ENCODE results near the gene FRMD5.
"Not testable (repeated sequence)": the region's sequence is repeated elsewhere in the genome, so short reads cannot be mapped to it uniquely, and the experiment has no call there.

FRMD5 gene

DNA sequence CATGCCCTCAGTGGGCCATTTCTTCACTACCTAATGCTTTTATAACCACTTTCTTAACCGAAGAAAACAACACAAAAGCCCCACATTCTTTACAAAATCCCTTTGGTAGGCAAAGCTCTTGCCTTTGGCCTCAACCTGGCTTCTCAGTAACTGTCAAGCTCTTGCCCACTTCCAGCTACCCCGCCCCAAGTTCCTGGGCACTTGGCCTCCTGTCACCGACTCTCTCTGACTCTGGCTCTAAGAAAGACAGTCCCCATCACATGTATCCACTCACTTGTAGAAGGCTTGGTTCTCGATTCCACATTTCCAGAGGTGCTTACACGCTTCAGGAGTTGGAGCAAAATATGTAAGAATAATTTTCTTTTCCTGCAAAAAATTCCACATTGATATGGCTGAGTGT lies 307.2 kb downstream of the FRMD5 start:
- DNase-seq (ENCODE audit: low spot score), result no peak

DNA sequence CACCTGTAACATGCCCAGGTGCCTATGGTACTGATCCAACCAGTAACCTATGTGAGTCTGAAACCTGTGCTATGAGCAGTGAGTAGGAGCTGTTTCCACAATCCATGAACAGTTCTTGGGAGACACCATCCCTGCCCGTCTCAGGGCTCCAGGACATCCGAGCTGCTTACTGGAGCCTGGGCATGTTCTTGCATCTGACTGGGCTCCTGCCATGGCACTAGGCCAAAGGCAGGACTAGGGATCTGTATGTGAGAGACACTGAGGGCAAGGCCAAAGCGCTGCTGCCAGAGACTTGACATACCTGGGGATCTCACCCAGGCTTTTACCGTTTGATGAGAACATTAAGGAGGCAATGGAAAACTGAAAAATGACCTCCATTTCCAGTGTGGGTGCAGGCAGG lies 308.5 kb downstream of the FRMD5 start:
- no peak for DNase-seq (ENCODE audit: low spot score)

DNA sequence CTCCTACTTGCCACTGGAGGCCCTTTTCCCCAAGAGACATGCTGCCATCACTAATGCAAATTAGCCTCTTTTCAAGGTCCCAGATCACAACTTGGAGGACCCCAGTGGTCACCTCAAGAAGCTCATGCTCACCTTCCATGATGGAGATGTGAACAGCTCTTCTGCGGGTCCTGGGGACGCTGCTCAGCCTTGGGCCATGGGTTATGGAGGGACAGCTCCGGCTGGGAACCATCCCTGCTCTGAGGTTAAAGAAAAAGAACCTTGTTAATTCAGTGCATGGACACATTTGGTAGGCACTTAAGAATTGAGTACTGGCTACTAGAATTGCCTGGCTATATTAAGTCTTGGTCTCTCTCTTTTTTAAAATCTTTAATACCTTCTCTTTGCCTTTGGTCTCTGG lies 311.5 kb downstream of the FRMD5 start:
- no peak for DNase-seq (ENCODE audit: low spot score)

DNA sequence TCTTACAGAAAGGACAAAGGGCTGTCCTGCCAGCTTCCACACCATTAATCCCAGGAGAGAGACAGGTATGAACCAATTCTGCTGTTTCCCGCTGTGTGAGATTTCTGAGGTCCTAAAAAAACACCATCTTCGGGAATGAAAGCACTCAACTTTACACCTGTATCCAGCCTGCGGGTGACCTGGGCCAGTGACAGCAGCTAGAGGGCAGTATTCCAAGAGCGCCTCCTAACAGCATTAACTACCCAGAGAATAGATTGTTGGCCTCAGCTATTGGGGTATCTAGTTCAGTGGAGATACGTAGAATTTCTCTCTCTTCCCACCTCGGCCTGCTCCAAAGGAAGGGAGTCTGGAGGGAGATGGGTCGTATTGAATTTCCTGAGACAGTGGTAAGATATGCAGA lies 313.1 kb downstream of the FRMD5 start:
- DNase-seq (ENCODE audit: low spot score), result no peak

DNA sequence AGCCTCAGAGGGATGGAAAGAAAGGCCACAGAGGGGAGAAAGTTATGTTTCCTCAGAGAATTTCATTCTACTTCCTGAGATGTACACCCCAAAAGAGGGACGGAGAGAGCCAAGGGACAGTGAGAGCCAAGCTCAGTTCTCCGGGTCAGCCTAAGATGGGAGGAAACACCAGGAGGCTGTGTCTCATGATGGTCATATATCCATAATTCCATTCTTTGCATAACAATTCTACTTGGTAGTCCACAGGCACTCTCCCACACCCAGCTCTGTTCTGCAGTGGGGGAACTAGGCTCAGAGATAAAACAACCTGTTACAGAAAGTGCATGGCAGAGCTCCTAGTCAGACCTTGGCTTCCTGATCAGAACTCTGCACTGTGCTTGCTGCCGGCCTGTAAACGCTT lies 313.8 kb downstream of the FRMD5 start:
- DNase-seq (ENCODE audit: low spot score), result no peak

DNA sequence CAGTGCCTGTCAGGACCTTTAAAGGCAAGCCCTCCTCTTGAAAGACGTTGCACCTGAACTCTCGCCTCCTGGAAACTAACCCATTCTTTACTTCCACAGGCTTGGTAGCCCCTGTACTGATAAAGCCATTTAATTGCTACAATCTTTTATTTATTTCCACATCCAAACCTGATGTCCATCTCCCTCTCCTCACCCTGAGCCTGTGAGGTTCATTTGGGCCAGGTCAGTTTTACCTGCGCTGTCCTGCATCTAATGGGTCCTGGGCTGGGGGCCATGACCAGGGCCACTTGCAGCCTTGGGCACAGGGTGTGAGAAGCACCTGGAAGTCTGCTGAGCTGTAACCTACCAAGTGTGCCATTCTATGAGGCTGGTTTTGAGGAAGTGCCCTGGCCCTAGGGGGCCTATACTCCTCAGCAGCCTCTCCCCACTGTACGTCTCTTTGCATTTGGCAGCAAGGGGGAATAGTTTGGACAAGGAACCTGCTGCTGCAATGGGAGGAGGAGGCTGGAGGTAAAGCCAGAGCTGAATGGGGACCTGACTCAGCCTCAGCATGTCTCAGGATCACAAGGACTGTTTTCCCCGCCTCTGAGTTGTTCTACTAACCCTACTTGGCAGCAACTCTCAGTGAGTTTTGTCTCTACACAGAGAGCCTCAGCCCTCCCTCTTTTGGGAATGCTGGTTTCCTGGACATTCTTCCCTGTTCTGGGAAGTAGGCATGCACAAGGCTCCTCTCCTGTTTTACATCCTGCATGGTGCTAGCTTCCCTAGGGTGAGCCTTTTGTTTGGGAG lies 314.5 kb downstream of the FRMD5 start:
- DNase-seq (ENCODE audit: low spot score), result peak; percentile 21

DNA sequence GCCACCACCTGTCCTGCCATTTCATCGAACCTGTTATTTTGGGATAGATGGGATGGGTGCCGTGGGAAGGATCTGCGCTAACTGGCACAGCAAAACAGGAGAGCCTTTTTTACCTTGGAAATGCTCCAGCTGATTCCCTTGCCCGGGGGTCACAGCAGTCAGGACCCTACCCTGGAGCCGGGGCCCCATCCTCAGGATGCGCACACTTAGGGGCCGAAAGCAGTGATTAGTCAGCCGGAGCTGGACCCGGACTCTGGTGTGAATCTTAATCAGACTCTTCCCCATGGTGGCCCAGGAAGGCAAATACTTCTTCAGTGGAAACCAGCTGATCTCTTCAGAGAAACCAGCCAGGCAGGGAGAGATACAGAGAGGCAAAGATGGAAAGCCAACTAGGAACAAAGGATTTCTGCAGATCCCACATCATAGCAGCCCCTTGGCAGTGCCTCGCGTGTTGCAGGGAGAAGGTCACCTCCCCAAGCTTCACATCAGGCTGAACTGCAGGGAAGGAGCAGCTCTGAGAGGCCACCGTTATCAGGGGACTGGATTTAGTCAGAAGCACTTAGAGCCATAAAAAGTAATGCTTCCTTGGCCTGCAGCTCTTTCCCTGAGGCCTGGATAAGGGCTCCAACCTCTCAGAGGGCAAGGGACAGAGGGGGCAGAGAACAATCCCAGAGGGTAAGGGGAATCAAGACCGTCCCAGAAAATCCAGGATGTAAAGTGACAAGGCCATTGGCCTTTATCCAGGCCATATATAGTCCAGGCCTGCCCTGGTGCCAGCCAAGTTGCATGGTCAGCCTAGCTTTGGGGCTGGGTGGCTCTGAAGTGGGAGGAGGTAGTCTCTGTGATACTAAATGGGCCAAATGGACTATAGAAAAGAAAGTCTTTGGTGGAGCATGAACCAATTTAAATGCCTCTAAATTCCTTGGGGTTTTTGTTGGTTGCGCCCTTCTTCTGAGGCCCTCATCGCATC lies 315.4 kb downstream of the FRMD5 start:
- no peak for DNase-seq (ENCODE audit: low spot score)

DNA sequence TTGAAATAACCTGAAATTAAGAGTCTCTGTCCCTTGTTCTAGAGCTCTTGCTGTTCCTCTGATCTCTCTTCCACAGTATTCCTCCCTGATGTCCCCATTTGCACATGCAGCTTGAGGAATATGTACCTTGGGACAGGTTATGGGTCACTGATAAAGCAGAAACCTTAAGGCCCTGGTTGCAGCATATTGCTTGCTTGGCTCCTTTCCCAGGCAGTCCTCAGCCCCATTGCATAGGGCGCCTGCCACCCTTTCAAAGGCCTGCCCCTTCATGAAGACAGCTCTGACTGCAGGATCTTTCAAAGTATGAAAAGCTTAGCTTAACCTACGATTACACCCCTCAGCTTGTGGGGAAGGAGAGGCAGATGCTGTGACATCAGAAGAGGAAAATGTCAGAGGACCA lies 316.6 kb downstream of the FRMD5 start:
- DNase-seq (ENCODE audit: low spot score), result no peak

DNA sequence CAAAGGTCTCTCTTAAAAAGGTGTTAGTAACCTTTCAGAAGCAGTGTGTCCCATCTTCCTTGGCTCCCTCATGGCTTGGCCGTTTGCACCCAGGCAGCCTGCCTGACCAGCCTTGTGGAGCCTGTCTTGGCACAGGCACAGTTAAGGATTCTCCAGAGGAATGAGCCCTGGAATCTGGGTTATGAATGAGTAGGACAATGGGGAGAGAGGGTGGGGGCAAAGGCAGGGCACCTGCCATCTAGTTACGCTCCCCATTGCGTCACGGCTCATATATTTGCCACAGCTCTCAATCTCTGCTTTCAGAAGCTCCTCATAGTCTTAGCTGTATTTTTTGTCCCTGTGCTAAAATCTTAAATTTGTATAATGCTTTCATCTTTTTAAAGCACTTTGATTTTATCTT lies 317.7 kb downstream of the FRMD5 start:
- no peak for DNase-seq (ENCODE audit: low spot score)

DNA sequence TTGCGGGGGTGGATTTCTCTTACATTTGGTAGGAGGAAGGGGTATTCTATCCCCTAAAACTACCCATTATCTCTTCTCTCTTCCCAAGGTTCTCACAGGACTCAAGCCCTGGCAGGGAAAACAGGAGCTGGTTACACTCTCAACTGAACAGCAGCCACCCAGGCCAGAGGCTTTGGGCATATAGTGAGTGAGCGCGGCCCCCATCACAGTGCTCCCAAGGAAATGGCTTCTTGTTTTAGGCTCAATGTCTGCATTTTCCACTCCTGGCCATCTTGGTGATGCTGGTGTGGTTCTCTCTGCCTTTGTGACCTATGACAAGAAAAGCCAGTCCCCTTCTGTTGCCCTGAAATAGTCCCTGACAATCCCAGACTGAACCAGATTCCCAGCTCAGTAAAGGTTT lies 318.2 kb downstream of the FRMD5 start:
- no peak for DNase-seq (ENCODE audit: low spot score)

DNA sequence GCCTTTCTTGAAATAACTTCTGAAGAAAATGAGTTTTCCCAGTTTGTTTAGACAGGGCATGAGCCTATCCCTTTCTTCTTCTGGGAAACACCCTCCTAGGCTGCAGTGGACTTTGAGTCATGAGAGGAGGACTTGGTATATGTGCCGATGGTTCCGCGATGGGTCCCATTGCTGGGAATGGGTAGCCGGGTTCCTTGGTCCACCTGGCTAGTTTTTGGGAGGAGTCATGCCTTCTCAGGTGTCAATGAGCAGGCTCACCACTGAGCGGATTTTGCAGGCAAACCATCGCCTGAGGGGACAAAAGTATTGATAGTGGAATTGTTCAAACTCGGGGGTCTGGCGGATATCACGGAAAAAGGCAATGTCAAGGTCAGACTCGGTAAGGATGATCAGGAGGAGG lies 321.4 kb downstream of the FRMD5 start:
- DNase-seq (ENCODE audit: low spot score), result no peak

DNA sequence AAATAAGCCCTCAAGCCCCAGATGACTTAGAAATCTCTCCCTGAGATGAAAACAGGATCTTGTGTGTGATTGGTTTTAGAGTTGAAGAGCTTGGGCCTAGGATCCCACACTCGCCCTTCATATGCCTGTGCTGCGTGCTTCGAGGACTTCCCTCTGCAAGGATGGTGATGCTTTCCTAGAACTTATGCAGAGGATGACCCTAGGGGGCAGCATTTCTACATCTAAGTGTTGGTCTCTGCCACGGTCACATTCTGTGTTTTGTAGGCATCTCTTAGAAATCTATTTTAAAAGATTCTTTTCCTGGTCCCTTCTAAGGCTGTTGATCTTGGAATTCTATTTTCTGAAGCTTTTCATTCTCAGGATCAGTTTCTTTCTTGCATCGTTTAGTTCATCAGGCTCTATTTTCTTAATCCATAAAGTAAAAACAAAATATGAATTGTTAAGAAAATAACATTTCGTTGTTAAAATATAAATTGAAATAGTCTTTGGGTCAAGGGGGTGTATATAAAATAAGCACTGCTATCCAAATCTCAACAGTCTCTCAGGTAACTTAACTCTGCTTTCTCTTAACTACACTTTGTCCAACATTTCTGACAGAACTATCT lies 322.6 kb downstream of the FRMD5 start:
- peak; percentile 90 for DNase-seq (ENCODE audit: low spot score)

DNA sequence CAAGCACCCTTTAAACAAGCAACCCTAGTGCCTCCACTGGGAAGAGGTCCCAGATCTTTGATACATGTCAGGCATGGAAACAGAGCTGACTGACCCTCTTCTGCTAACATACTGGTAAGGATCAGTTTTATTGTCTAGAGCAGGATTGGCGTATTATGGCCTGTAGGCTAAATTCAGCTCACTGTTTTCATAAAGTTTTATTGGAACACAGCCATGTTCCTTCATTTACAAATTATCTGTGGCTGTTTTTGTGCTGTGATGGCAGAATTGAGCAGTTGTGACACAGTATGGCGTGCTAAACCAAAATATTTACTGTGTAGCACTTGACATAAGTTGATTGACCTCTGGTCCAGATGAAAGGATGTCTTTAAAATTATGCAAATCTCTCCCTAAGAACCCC lies 323.2 kb downstream of the FRMD5 start:
- no peak for DNase-seq (ENCODE audit: low spot score)

DNA sequence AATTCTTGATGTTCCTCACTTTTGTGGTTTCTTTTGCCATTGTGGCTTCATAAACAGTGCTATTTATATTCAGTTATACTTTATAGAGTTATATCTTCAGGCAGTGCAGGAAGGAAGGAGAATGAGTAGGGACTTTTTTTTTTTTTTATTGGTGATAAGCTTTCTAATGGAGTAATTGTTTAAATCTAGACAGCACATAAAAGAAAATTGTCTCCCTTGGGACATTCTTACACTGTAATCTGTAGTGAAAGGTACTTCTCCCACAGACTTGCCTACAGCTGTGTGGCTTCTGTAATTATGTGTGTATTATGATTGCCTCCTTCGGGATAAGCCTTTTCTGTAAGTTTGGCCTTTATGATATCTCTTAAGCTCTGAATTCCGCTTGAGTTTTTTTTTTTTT lies 326.7 kb downstream of the FRMD5 start:
- no peak for DNase-seq (ENCODE audit: low spot score)

DNA sequence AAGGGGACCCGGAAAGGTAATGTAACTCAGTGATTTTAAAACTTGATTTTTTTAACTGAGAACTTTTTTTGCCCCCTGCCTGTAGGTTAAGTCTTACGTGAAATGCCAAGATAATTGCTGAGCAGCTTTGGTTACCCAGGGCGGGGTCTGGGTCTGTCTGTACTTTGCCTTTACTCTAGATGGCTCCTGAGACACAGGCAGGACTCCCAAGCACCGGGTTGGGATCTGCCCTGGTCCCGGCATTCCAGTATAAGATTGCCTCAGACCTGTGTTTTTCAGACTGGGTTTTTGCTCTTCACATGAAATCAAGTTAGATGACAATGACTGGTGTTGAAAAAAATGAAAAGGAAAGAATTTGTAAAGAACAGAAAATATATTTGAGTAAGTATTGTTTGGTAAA lies 328.0 kb downstream of the FRMD5 start:
- no peak for DNase-seq (ENCODE audit: low spot score)

DNA sequence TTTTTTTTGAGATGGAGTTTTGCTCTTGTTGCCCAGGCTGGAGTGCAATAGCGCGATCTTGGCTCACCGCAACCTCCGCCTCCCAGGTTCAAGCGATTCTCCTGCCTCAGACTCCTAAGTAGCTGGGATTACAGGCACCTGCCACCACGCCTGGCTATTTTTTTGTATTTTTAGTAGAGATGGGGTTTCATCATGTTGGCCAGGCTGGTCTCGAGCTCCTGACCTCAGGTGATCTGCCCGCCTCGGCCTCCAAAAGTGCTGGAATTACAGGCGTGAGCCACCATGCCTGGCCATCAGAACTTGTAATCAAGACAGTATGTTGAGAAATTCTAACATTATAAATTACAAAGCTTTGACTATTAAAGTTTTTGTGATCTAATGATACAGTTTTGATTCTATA lies 328.4 kb downstream of the FRMD5 start:
- DNase-seq (ENCODE audit: low spot score), result not testable (repeated sequence)

DNA sequence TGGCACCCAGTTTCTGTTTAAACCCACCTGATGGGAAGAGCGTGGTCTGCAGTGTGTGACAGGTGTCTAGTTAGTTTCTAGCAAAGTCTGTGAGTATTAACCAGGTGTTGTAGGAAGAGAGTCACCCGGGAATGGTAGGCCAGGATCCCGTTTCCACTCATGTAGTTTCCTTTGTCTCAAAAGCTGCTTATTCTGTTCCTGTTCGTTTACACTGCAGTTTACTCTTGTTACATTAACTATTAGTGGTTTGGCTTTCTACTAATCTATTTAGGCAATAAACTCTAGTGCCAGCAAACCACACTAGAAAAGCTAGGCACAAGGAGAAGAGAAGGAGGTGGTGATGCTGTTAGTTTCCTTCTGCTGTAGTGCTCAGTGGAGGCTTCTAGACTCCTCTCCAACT lies 335.5 kb downstream of the FRMD5 start:
- DNase-seq (ENCODE audit: low spot score), result no peak

DNA sequence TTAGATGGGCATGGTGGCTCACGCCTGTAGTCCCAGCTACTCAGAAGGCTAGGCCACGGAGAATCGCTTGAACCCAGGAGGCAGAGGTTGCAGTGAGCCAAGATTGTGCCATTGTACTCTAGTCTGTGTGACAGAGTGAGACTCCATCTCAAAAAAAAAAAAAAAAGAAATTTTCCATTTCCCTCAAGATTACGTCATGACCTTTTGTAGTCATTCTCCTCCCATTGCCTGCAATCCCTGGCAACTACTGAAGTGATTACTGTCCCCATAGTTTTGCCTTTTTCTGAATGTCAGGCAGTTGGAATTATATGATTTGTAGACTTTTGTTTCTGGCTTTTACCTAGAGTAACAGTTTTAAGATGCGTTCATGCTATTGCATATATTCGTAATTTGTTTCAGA lies 340.3 kb downstream of the FRMD5 start:
- DNase-seq (ENCODE audit: low spot score), result no peak

DNA sequence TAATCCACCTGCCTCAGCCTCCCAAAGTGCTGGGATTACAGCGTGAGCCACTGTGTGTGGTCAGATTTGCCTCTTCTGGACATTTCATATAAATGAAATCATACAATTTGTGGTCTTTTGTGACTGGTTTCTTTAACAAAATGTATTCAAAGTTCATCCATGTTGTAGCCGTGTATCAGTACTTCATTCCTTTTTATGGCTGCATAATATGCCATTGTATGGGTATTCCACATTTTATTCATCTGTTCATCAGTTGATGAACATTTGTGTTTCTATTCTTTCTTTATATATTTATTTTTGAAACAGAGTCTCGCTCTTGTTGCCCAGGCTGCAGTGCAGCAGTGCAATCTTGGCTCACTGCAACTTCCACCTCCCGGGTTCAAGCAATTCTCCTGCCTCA lies 342.5 kb downstream of the FRMD5 start:
- no peak for DNase-seq (ENCODE audit: low spot score)

DNA sequence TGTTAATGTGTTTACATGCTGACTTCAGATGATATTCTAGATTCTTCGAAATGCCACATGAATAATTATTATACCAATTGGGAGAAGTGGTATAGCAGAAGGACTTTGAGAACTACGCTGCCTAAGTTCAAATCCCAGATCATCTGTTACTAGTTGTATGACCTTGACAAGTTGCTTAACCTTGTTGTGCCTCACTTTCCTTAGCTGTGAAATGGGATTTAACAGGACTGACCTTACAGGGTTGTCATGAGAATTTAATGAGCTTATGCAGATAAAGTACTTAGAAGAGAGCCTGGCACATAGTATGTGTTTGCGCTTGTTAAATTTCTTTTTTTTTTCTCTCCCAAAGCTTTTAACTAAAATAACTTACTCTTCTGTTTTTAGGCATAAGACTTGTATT lies 343.8 kb downstream of the FRMD5 start:
- no peak for DNase-seq (ENCODE audit: low spot score)

DNA sequence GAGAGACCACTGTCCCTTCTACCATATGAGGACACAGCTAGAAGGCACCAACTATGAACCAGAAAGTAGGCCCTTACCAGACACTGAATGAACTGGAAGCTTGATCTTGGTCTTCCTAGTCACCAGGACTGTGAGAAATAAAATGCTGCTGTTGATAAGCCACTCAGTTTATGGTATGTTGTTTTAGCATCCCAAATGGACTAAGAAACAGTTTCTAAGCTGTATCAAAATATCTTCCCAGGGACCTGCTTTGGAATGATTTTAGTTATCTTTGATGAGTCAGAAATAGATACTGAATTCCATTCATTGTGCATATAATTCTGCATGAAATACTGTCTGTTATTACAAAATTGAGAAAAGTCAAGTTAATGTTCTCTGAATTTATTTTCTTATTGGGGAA lies 349.6 kb downstream of the FRMD5 start:
- DNase-seq (ENCODE audit: low spot score), result no peak

DNA sequence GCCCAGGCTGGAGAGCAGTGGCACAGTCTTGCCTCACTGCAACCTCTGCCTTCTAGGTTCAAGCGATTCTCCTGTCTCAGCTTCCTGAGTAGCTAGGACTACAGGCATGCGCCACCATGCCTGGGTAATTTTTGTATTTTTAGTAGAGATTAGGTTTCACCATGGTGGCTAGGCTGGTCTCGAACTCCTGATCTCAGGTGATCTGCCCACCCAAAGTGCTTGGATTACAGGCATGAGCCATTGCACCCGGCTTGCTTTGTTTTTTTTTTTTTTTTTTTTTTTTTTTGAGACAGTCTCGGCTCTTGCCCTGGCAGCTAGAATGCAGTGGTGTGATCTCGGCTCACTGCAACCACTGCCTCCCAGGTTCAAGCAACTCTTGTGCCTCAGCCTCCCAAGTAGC lies 362.6 kb downstream of the FRMD5 start:
- DNase-seq (ENCODE audit: low spot score), result not testable (repeated sequence)

DNA sequence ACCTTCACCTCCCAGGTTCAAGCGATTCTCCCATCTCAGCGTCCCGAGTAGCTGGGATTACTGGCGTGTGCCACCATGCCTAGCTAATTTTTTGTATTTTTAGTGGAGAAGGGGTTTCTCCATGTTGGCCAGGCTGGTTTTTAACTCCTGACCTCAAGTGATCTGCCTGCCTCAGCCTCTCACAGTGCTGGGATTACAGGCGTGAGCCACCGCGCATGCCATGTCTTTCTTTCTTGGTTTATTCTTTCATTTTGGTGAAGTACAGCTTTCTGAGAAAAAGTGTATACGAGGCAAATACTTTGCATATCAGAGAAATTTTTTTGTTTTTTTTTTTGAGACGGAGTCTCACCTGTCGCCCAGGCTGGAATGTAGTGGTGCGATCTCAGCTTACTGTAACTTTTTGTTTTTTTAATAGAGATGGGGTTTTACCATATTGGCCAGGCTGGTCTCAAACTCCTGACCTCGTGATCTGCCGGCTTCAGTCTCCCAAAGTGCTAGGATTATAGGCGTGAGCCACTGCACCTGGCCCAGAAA lies 363.5 kb downstream of the FRMD5 start:
- DNase-seq (ENCODE audit: low spot score), result not testable (repeated sequence)

Measured in Ammon's horn (tissue), 1 donor.